ENCODE results near the gene C16orf78. TPM values are rescaled to one million over a fixed set of nuclear protein-coding genes. Genes with fewer than 3 reads are reported as not detected.

Gene C16orf78
- total and polyA plus RNA-seq, 2 of the 8 experiments (the other 6 are each of a cell fraction or from before 2014, with no cell fraction given): not detected

- H3K9ac ChIP-seq (replicated peaks in 1 of 4; ENCODE audit: extremely low read depth in 1 of 4, low read depth in 3 of 4, low read length in 3 of 4): no peak overlapping the region
- no peak overlapping the region for H2BK20ac ChIP-seq (ENCODE audit: low read length)
- no peak for FAIRE-seq
- DNase-seq (ENCODE audit: low read depth in 1 of 2, low spot score in 2 of 2): no peak
- no peak overlapping the region for H3K23ac ChIP-seq (ENCODE audit: insufficient read length)
- no peak overlapping the region for H3K27ac ChIP-seq (ENCODE audit: low read depth, low read length)
- H3K79me1 ChIP-seq (ENCODE audit: low read depth, low read length): no peaks in the 10 kb centered on the region
- no peaks in the 10 kb centered on the region for H3K23me2 ChIP-seq (ENCODE audit: low read depth, low read length)
- H2BK12ac ChIP-seq (ENCODE audit: low read depth, low read length): no peak overlapping the region
- POLR2A ChIA-PET (ENCODE audit: partially characterized antibody): no interaction called here
- no peaks in the 10 kb centered on the region for H3K79me2 ChIP-seq (ENCODE audit: control insufficient read depth in 1 of 2, insufficient read depth in 2 of 2, low read length in 2 of 2)
- H2BK5ac ChIP-seq (ENCODE audit: low read depth, low read length): no peak overlapping the region
- no peak overlapping the region for H4K91ac ChIP-seq (replicated peaks; ENCODE audit: insufficient read length, low read length)
- H2BK15ac ChIP-seq (ENCODE audit: low read length): peak overlapping the region; percentile 7; the same call in 1 of the 2 replicates
- no peak overlapping the region for H3K56ac ChIP-seq (replicated peaks; ENCODE audit: insufficient read length, low read depth, low read length)
- no peak overlapping the region for H2AFZ ChIP-seq (ENCODE audit: low read length)
- no peaks in the 10 kb centered on the region for H3K9me3 ChIP-seq (ENCODE audit: insufficient read depth in 2 of 2, low read depth in 1 of 2, low read length in 1 of 2)
- H2AK5ac ChIP-seq (ENCODE audit: low read depth, low read length): no peak overlapping the region
- WGBS, 2 experiments (ENCODE audit: extremely low coverage in 1 of 2, insufficient coverage in 1 of 2, insufficient read length in 1 of 2, insufficient replicate concordance in 2 of 2, low coverage in 1 of 2, low lambda C conversion rate in 2 of 2, missing lambda C conversion rate in 1 of 2): 83% methylated on average over 4 of the region's 4 CpGs; no CpG with 5 or more reads in 1 of the 2 experiments
- H2BK120ac ChIP-seq (replicated peaks; ENCODE audit: low read depth, low read length): no peak overlapping the region
- H3K18ac ChIP-seq (ENCODE audit: extremely low read depth, low read length): no peak overlapping the region
- H3K27me3 ChIP-seq (replicated peaks in 1 of 4; ENCODE audit: control insufficient read depth in 3 of 4, extremely low read depth in 1 of 4, insufficient read depth in 3 of 4, low read length in 3 of 4): no peaks in the 10 kb centered on the region; a peak in 1 of 7 replicates
- no peak overlapping the region for H3K14ac ChIP-seq (ENCODE audit: insufficient read length)
- no peak overlapping the region for H3K4me2 ChIP-seq (ENCODE audit: insufficient read depth in 1 of 2, low read depth in 2 of 2, low read length in 2 of 2)
- no peaks in the 10 kb centered on the region for H4K20me1 ChIP-seq (replicated peaks in 1 of 2; ENCODE audit: control insufficient read depth in 1 of 2, insufficient read depth in 2 of 2, low read length in 2 of 2)
- H3K4ac ChIP-seq (replicated peaks; ENCODE audit: insufficient read length, low read depth, low read length): no peak overlapping the region
- H3K36me3 ChIP-seq (ENCODE audit: control insufficient read depth in 2 of 4, insufficient read depth in 4 of 4, low read length in 3 of 4): no peaks in the 10 kb centered on the region
- H4K5ac ChIP-seq (ENCODE audit: insufficient read length, low read depth, low read length): no peak overlapping the region
- no peak for TF ChIP-seq MAX (IDR thresholded peaks at IDR 0.05)
- no peak for TF ChIP-seq YY1 (IDR thresholded peaks at IDR 0.05; ENCODE audit: low read depth, low read length)
- no peak for TF ChIP-seq RFX5 (IDR thresholded peaks at IDR 0.05; ENCODE audit: borderline replicate concordance, low read depth, low read length)
- TF ChIP-seq CBX8 (IDR thresholded peaks at IDR 0.05; ENCODE audit: borderline replicate concordance, low read depth, low read length): no peak
- peaks cover 8 to 23% (median 17%) of the 10 kb centered on the region in 4 experiments for H3K4me1 ChIP-seq (replicated peaks in 1 of 4; ENCODE audit: control insufficient read depth in 3 of 4, insufficient read depth in 4 of 4, low read length in 3 of 4)
- no peak overlapping the region for H4K8ac ChIP-seq (ENCODE audit: extremely low read depth, insufficient read depth, low read length)
- no peak overlapping the region for H3K4me3 ChIP-seq (ENCODE audit: extremely low read depth in 1 of 4, insufficient read depth in 2 of 4, low read depth in 3 of 4, low read length in 4 of 4)
- CTCF ChIA-PET (ENCODE audit: partially characterized antibody): interaction anchor here (0.6 to 4.2 kb wide), 14 partner anchors 8 to 456 kb away, joined by 3 to 33 read pairs (median 4); no protein-coding TSS in a partner anchor
These were observed 66.1 kb downstream of the C16orf78 start for GRCh38 chr16:49439676-49440075.
